Spleen (tissue), 13 donors: Measurements from ENCODE around the gene PIGW. TPM values are rescaled to one million over a fixed set of nuclear protein-coding genes. Genes with fewer than 3 reads are reported as not detected.

Experiments used
- DNase-seq: peaks from one replicate; pipeline ENCODE4 v3.0.0-alpha.2; 2020
- H3K27ac ChIP-seq, 8 donors: fragments of 200-600 bp; sonication (generic) in 7 of 8; 1 replicate in 4 of 8; 2 replicates in 4 of 8; pipeline versions ENCODE4 v1.5.0 to v1.8.0; 2016 to 2021; ENCODE audit warnings: inconsistent platforms in 4 of 8, mild to moderate bottlenecking in 4 of 8, moderate library complexity in 1 of 8
- H3K27me3 ChIP-seq, 7 donors: fragments of 200-600 bp; sonication (generic) in 6 of 7; replicated peaks in 1 of 7; 1 replicate in 4 of 7; 2 replicates in 3 of 7; pipeline versions ENCODE4 v1.5.0 to v1.8.0; 2016 to 2021; ENCODE audit warnings: inconsistent platforms in 3 of 7, mild to moderate bottlenecking in 1 of 7
- H3K36me3 ChIP-seq, 6 donors: fragments of 200-600 bp; sonication (generic) in 5 of 6; 1 replicate in 4 of 6; 2 replicates in 2 of 6; pipeline versions ENCODE4 v1.5.0 to v1.8.0; 2016 to 2021; ENCODE audit warnings: inconsistent platforms in 2 of 6
- H3K4me1 ChIP-seq, 6 donors: fragments of 200-600 bp; sonication (generic) in 5 of 6; 1 replicate in 3 of 6; 2 replicates in 3 of 6; pipeline versions ENCODE4 v1.5.0 to v1.8.0; 2016 to 2021; ENCODE audit warnings: inconsistent platforms in 3 of 6
- H3K4me3 ChIP-seq, 8 donors: fragments of 200-600 bp; sonication (generic) in 7 of 8; 1 replicate in 4 of 8; 2 replicates in 4 of 8; pipeline versions ENCODE4 v1.5.0 to v1.8.0; 2016 to 2021; ENCODE audit warnings: inconsistent platforms in 4 of 8, mild to moderate bottlenecking in 4 of 8, moderate library complexity in 2 of 8
- H3K9me3 ChIP-seq, 8 donors: fragments of 200-600 bp; sonication (generic) in 7 of 8; 1 replicate in 4 of 8; 2 replicates in 4 of 8; pipeline versions ENCODE4 v1.5.0 to v1.8.0; 2016 to 2021; ENCODE audit warnings: inconsistent platforms in 4 of 8
- CTCF ChIP-seq, 11 experiments: fragments of 200-600 bp in 7 of 11; fragments of 450-650 bp in 4 of 11; sonication (generic) in 4 of 11; IDR thresholded peaks in 8 of 11; conservative IDR thresholded peaks in 3 of 11; 1 replicate in 7 of 11; 2 replicates in 4 of 11; pipeline versions ENCODE4 v1.4.0 to v1.8.0; 2016 to 2021; ENCODE audit warnings: antibody characterized with exemption in 11 of 11, inconsistent platforms in 4 of 11, mild to moderate bottlenecking in 1 of 11
- POLR2A ChIP-seq, 3 donors: fragments of 450-650 bp; IDR thresholded peaks; one replicate each; pipeline ENCODE4 v1.5.1; 2017; ENCODE audit warnings: antibody characterized with exemption in 3 of 3, mild to moderate bottlenecking in 1 of 3
- POLR2AphosphoS5 ChIP-seq, 3 donors: sonication (generic); formaldehyde crosslinking; IDR thresholded peaks; one replicate each; pipeline ENCODE4 v1.5.1; 2017; ENCODE audit warnings: antibody characterized with exemption in 3 of 3
- WGBS, 5 donors: extraction: QIAGEN DNeasy Blood & Tissue Kit in 3 of 5; methylation state at CpG; one replicate each; pipeline versions ENCODE4 v1.1.5 to v1.1.7; 2013 to 2018; 5-methylcytosine and 5-hydroxymethylcytosine counted together
- intact Hi-C: fragments of 100-400 bp; cut with DNase I; formaldehyde crosslinking; loops from one replicate; pipeline ENCODE4 v1.15.0; 2023; ENCODE audit warnings: low total_unique reads
- long read RNA-seq, 2 donors: transcript quantifications; one replicate each; lab custom pipeline, GENCODE V29; 2026
- polyA plus RNA-seq, 3 donors: library from polyadenylated mRNA; stranded (reverse); fragments of 200-250 nt; gene quantifications; one replicate each; pipeline ENCODE4 v1.2.1, GENCODE V29; 2013
- total RNA-seq, 7 donors: library from RNA; depleted of rRNA in 3 of 7; stranded (reverse); fragments of >200 nt in 3 of 7; fragmentation: NEBNext Ultra II Directional in 4 of 7; extraction: Animal tissue kit (Norgen Biotek cat#: 25700) in 4 of 7; gene quantifications; one replicate each; pipeline versions ENCODE4 v1.1.0 to v1.2.1, GENCODE V29; 2016 to 2021
- donor health status: healthy with polysubstance abuse.
- donor health status: DM: no; HTN: no; CAD: no; lungs with moderate emphysema.
- donor health status: DM: no; HTN: no; CAD: no.
- donor health status: Bipolar disorder and iron deficiency.
- donor health status: healthy.
- donor health status: DM: no; HTN: no; CAD: no.
- donor health status: DM: yes; HTN: yes; CAD: no.

PIGW gene
- total RNA-seq (1 to 10 TPM; 4.8 to 7.7 (median 6.1) TPM), polyA plus RNA-seq (1 to 10 TPM; 3.3 to 6.0 (median 5.0) TPM)
- long read RNA-seq, donor 1, partial matches to known transcripts, result 0 of 4 reads
- long read RNA-seq, donor 1, other reads (novel, unspliced or antisense), result 0 of 4 reads
- long read RNA-seq, donor 2, partial matches to known transcripts, result 6 of 7 reads
- long read RNA-seq, donor 2, other reads (novel, unspliced or antisense), result 0 of 7 reads

GRCh38 chr17:36534840-36535668 lies at the start of gene PIGW, which contains the start of gene MYO19:
Gene PIGW, plus strand, starts transcription at chr17:36534987. Its CDS starts 2,115 bp downstream, at chr17:36537102.
Gene MYO19, minus strand, starts transcription at chr17:36534868. Its CDS starts 2,330 bp downstream, at chr17:36532538.
- peak; percentile 97 for DNase-seq
- intact Hi-C loops, result no loop called here
- 0 to 1% (median 0%) methylated on average over 43 to 83 of the region's 83 CpGs for WGBS, 5 donors

GRCh38 chr17:36485027-36485426 lies 49.8 kb upstream of the PIGW start:
- Histone ChIP-seq H3K4me3 (no peak overlapping the region), H3K36me3 (peaks cover 0 to 14% (median 0%) of the 10 kb centered on the region in 6 donors), H3K4me1 (peaks cover 27 to 63% (median 51%) of the 10 kb centered on the region in 6 donors), H3K9me3 (no peaks in the 10 kb centered on the region), H3K27me3 (peaks cover 0 to 34% (median 12%) of the 10 kb centered on the region in 7 donors), H3K27ac (no peak overlapping the region)
- TF ChIP-seq CTCF (IDR thresholded peaks at IDR 0.05 in 8 of 11, conservative IDR thresholded peaks at IDR 0.05 in 3 of 11), result no peak
- no peak for TF ChIP-seq POLR2AphosphoS5 (IDR thresholded peaks at IDR 0.05)
- no peak for TF ChIP-seq POLR2A (IDR thresholded peaks at IDR 0.05)
- DNase-seq, result no peak
- intact Hi-C loops, result loop anchor here (10.0 kb wide), 1 partner anchor 510 kb away; no protein-coding TSS in a partner anchor
- 91 to 97% (median 94%) methylated on average over 8 of the region's 8 CpGs for WGBS, 5 donors

More at GRCh38 chr17:36534840-36535668, at the start of gene PIGW, which contains the start of gene MYO19:
- H3K27ac ChIP-seq, result peak within 1 kb of the TSS; percentile 86 to 99 (median 95)
- H3K4me3 ChIP-seq, result peak within 1 kb of the TSS; percentile 73 to 100 (median 88)
- H3K4me1 ChIP-seq, result peaks cover 7 to 31% (median 21%) of the 10 kb centered on the region in 6 donors
- H3K27me3 ChIP-seq, result no peaks in the 10 kb centered on the region
- TF ChIP-seq POLR2A (IDR thresholded peaks at IDR 0.05) (peak in 2 of 3 donors; percentile 55 to 72), CTCF (IDR thresholded peaks at IDR 0.05 in 8 of 11, conservative IDR thresholded peaks at IDR 0.05 in 3 of 11) (peak in 8 of 11 experiments; percentile 10 to 57 (median 38)), POLR2AphosphoS5 (IDR thresholded peaks at IDR 0.05) (peak; percentile 95 to 99 (median 96))
- H3K9me3 ChIP-seq, result no peaks in the 10 kb centered on the region
- H3K36me3 ChIP-seq, result peaks cover 0 to 68% (median 22%) of the 10 kb centered on the region in 6 donors

GRCh38 chr17:36485805-36486203 lies 49.0 kb upstream of the PIGW start:
- TF ChIP-seq CTCF (IDR thresholded peaks at IDR 0.05 in 8 of 11, conservative IDR thresholded peaks at IDR 0.05 in 3 of 11), result no peak
- TF ChIP-seq POLR2A (IDR thresholded peaks at IDR 0.05), result no peak
- no peak for TF ChIP-seq POLR2AphosphoS5 (IDR thresholded peaks at IDR 0.05)
- H3K36me3 ChIP-seq, result peaks cover 0 to 14% (median 0%) of the 10 kb centered on the region in 6 donors
- DNase-seq, result no peak
- H3K4me1 ChIP-seq, result peaks cover 27 to 71% (median 56%) of the 10 kb centered on the region in 6 donors
- peak overlapping the region; percentile 76 to 97 (median 94) for H3K4me3 ChIP-seq
- 25 to 40% (median 37%) methylated on average over 10 of the region's 10 CpGs for WGBS, 5 donors
- intact Hi-C loops, result loop anchor here (10.0 kb wide), 1 partner anchor 511 kb away; no protein-coding TSS in a partner anchor
- no peaks in the 10 kb centered on the region for H3K9me3 ChIP-seq
- H3K27ac ChIP-seq, result peak overlapping the region; percentile 58 to 93 (median 89)
- H3K27me3 ChIP-seq, result peaks cover 0 to 28% (median 12%) of the 10 kb centered on the region in 7 donors
